HCT116 (cell line): Measurements from ENCODE around the gene ERC2. TPM values are rescaled to one million over a fixed set of nuclear protein-coding genes. Genes with fewer than 3 reads are reported as not detected.

Source experiments
- ATAC-seq: fragments of 200-7000 bp; cut with Tn5 transposase; 2 replicates; pipeline ENCODE4 v1.9.1; 2020; ENCODE audit warnings: mild to moderate bottlenecking, moderate library complexity
- BruUV-seq: library from RNA; stranded (reverse); fragments of 400-500 nt; replicated peaks from 2 replicates; lab custom pipeline; 2021; lab: Mats Ljungman, UMichigan
- CTCF ChIA-PET: fragments of 300-600 bp; sonication (Branson Sonifier 250); formaldehyde crosslinking; loops from one replicate; lab custom pipeline; 2021; ENCODE audit warnings: antibody characterized with exemption; lab: Charles Lee
- POLR2A ChIA-PET: fragments of 300-600, 350-600 bp; sonication (Branson Sonifier 250); formaldehyde crosslinking; loops from one replicate; lab custom pipeline; 2021; ENCODE audit warnings: antibody characterized with exemption; lab: Charles Lee
- RAD21 ChIA-PET, 2 experiments: fragments of 300-600 bp; sonication (Branson Sonifier 250); formaldehyde crosslinking; loops; one replicate each; lab custom pipeline; 2023; ENCODE audit warnings: low total read pairs in 2 of 2; ENCODE audit not compliant: uncharacterized antibody in 2 of 2, unreplicated experiment in 2 of 2, low non-redundant PET in 1 of 2; lab: Charles Lee
- DNase-seq: peaks from one replicate; pipeline ENCODE4 v3.0.0-alpha.2; 2010; ENCODE audit warnings: low read depth, low spot score
- H2AFZ ChIP-seq: fragments of 200-600 bp; shearing (Covaris generic), sonication (generic); 2 replicates; pipeline ENCODE4 v1.6.1; 2017; ENCODE audit warnings: low read depth, mixed run types, mixed read lengths, antibody characterized with exemption, low read length; ENCODE audit not compliant: poor library complexity, severe bottlenecking
- H3K27ac ChIP-seq: 2 replicates; pipeline ENCODE4 v1.5.1; 2012; ENCODE audit warnings: low read depth, low read length
- H3K27me3 ChIP-seq: fragments of 200-600 bp; sonication (generic); 2 replicates; pipeline ENCODE4 v1.6.1; 2016; ENCODE audit warnings: mixed run types, low read length, mixed read lengths; ENCODE audit not compliant: insufficient read depth
- H3K36me3 ChIP-seq, 2 experiments: fragments of 200-500 bp in 1 of 2; fragments of 200-600 bp in 1 of 2; sonication (Bioruptor generic) in 1 of 2; sonication (generic) in 1 of 2; 2 replicates each; pipeline versions ENCODE4 v1.5.1 to v1.6.1; 2014 to 2016; ENCODE audit warnings: low read length in 2 of 2, inconsistent platforms in 1 of 2, mixed read lengths in 1 of 2, mixed run types in 1 of 2; ENCODE audit not compliant: insufficient read depth in 2 of 2, control insufficient read depth in 1 of 2
- H3K4me1 ChIP-seq, 2 experiments: fragments of 200-600 bp in 1 of 2; sonication (generic) in 1 of 2; 2 replicates each; pipeline versions ENCODE4 v1.5.1 to v1.6.1; 2012 to 2017; ENCODE audit warnings: low read length in 2 of 2, inconsistent platforms in 1 of 2, mild to moderate bottlenecking in 1 of 2, mixed read lengths in 1 of 2, mixed run types in 1 of 2, moderate library complexity in 1 of 2; ENCODE audit not compliant: insufficient read depth in 2 of 2, control insufficient read depth in 1 of 2
- H3K4me2 ChIP-seq: fragments of 200-600 bp; sonication (generic); 2 replicates; pipeline ENCODE4 v1.6.1; 2017; ENCODE audit warnings: mixed run types, low read length, mixed read lengths
- H3K4me3 ChIP-seq, 2 experiments: fragments of 200-600 bp in 1 of 2; sonication (generic) in 1 of 2; replicated peaks in 1 of 2; 2 replicates each; pipeline ENCODE4 v1.5.1; 2011 to 2016; ENCODE audit warnings: low read length in 2 of 2, control low read depth in 1 of 2, low read depth in 1 of 2, mild to moderate bottlenecking in 1 of 2, mixed read lengths in 1 of 2, mixed run types in 1 of 2
- H3K79me2 ChIP-seq: fragments of 200-600 bp; sonication (generic); 2 replicates; pipeline ENCODE4 v1.6.1; 2017; ENCODE audit warnings: mild to moderate bottlenecking, mixed run types, low read length, moderate library complexity, mixed read lengths; ENCODE audit not compliant: insufficient read depth
- H3K9ac ChIP-seq: fragments of 200-600 bp; sonication (generic); 2 replicates; pipeline ENCODE4 v1.6.1; 2016; ENCODE audit warnings: low read length, mixed read lengths
- H3K9me2 ChIP-seq: fragments of 200-600 bp; sonication (generic), shearing (Covaris generic); 2 replicates; pipeline ENCODE4 v1.6.1; 2017; ENCODE audit warnings: mixed run types, mild to moderate bottlenecking, moderate library complexity; ENCODE audit not compliant: insufficient read depth
- H3K9me3 ChIP-seq, 2 experiments: fragments of 200-500 bp in 1 of 2; fragments of 200-600 bp in 1 of 2; sonication (Bioruptor generic) in 1 of 2; sonication (generic) in 1 of 2; 2 replicates each; pipeline ENCODE4 v1.6.1; 2014 to 2017; ENCODE audit warnings: low read length in 2 of 2, mixed read lengths in 2 of 2, inconsistent platforms in 1 of 2, low read depth in 1 of 2, mild to moderate bottlenecking in 1 of 2, mixed run types in 1 of 2, moderate library complexity in 1 of 2; ENCODE audit not compliant: control insufficient read depth in 1 of 2, insufficient read depth in 1 of 2
- H4K20me1 ChIP-seq: fragments of 200-600 bp; sonication (generic), shearing (Covaris generic); 2 replicates; pipeline ENCODE4 v1.6.1; 2017; ENCODE audit warnings: mixed run types, mild to moderate bottlenecking, moderate library complexity; ENCODE audit not compliant: insufficient read depth
- CBX3 ChIP-seq: IDR thresholded peaks from 2 replicates; pipeline ENCODE4 v1.6.1; 2012; ENCODE audit warnings: low read depth
- CEBPB ChIP-seq: IDR thresholded peaks from 2 replicates; pipeline ENCODE4 v1.6.1; 2012; ENCODE audit warnings: low read depth
- CTCF ChIP-seq, 3 experiments: fragments of 200-600 bp in 1 of 3; sonication (generic) in 1 of 3; IDR thresholded peaks in 2 of 3; conservative IDR thresholded peaks in 1 of 3; 2 replicates each; pipeline ENCODE4 v1.5.1; 2012 to 2017; ENCODE audit warnings: low read depth in 2 of 3, low read length in 2 of 3, antibody characterized with exemption in 1 of 3, borderline replicate concordance in 1 of 3, control low read depth in 1 of 3, mild to moderate bottlenecking in 1 of 3, mixed read lengths in 1 of 3, mixed run types in 1 of 3, moderate library complexity in 1 of 3; ENCODE audit not compliant: insufficient read depth in 1 of 3
- EZH2 ChIP-seq: fragments of 200-600 bp; sonication (generic); IDR thresholded peaks from 2 replicates; pipeline ENCODE4 v1.6.1; 2017; ENCODE audit warnings: antibody characterized with exemption, mixed run types
- FOSL1 ChIP-seq: IDR thresholded peaks from 2 replicates; pipeline ENCODE4 v1.6.1; 2012; ENCODE audit warnings: low read depth
- POLR2A ChIP-seq: IDR thresholded peaks from 2 replicates; pipeline ENCODE4 v1.7.0; 2011; ENCODE audit warnings: borderline replicate concordance; ENCODE audit not compliant: insufficient read depth, insufficient read length; ENCODE audit errors: extremely low read depth
- POLR2AphosphoS5 ChIP-seq: IDR thresholded peaks from 2 replicates; pipeline ENCODE4 v1.6.1; 2011; ENCODE audit warnings: mild to moderate bottlenecking, low read depth, low read length, moderate library complexity
- SIN3A ChIP-seq: IDR thresholded peaks from 2 replicates; pipeline ENCODE4 v1.6.1; 2012; ENCODE audit warnings: low read depth
- SP1 ChIP-seq: IDR thresholded peaks from 2 replicates; pipeline ENCODE4 v1.6.1; 2012; ENCODE audit warnings: low read depth
- SRF ChIP-seq: IDR thresholded peaks from 2 replicates; pipeline ENCODE4 v1.6.1; 2012; ENCODE audit warnings: low read depth
- YY1 ChIP-seq: IDR thresholded peaks from 2 replicates; pipeline ENCODE4 v1.6.1; 2011; ENCODE audit warnings: low read length, low read depth, moderate library complexity, mild to moderate bottlenecking; ENCODE audit not compliant: insufficient replicate concordance; ENCODE audit errors: extremely low read depth
- intact Hi-C: fragments of 100-400 bp; cut with micrococcal nuclease; formaldehyde crosslinking; loops from 2 replicates; pipeline ENCODE4 v1.10.0; 2022
- total RNA-seq: library from RNA; stranded (reverse); gene quantifications from one replicate; pipeline ENCODE4 v1.2.1, GENCODE V29; 2021; ENCODE audit not compliant: unreplicated experiment
- TF ChIP-seq, protein P1 (sequence below): IDR thresholded peaks from 2 replicates; pipeline ENCODE4 v1.6.1; 2012
- TF ChIP-seq, protein P2 (sequence below): IDR thresholded peaks from 2 replicates; pipeline ENCODE4 v1.6.1; 2012
- TF ChIP-seq, protein P3 (sequence below): IDR thresholded peaks from 2 replicates; pipeline ENCODE4 v1.6.1; 2012; ENCODE audit warnings: low read depth

Gene ERC2
- total RNA-seq, 1 experiment from 2014 or later: not detected

GRCh38 chr3:55690177-55690576 is 778.1 kb downstream of the ERC2 start:
- H3K27ac ChIP-seq: no peak overlapping the region
- no peak overlapping the region for H2AFZ ChIP-seq
- intact Hi-C loops: no loop called here
- no peaks in the 10 kb centered on the region for H3K79me2 ChIP-seq
- no peaks in the 10 kb centered on the region for H3K36me3 ChIP-seq
- POLR2A ChIA-PET: no interaction called here
- H3K9ac ChIP-seq: no peak overlapping the region
- H3K4me1 ChIP-seq: no peaks in the 10 kb centered on the region
- no peaks in the 10 kb centered on the region for H3K9me2 ChIP-seq
- no peak overlapping the region for H3K4me2 ChIP-seq
- H3K9me3 ChIP-seq: peaks cover 3 to 12% of the 10 kb centered on the region in 2 experiments; a peak in 2 of 4 replicates
- RAD21 ChIA-PET: no interaction called here
- H3K4me3 ChIP-seq: no peak overlapping the region
- no peak for TF ChIP-seq EZH2
- no peak for TF ChIP-seq FOSL1
- TF ChIP-seq POLR2A: no peak
- TF ChIP-seq SP1: no peak
- TF ChIP-seq, protein P1, sequence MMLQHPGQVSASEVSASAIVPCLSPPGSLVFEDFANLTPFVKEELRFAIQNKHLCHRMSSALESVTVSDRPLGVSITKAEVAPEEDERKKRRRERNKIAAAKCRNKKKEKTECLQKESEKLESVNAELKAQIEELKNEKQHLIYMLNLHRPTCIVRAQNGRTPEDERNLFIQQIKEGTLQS: no peak
- TF ChIP-seq YY1: no peak
- TF ChIP-seq POLR2AphosphoS5: no peak
- TF ChIP-seq, all 23 proteins: peak for 0
- CTCF ChIA-PET: no interaction called here
- ATAC-seq: no peak
- no peak for DNase-seq
- Histone ChIP-seq H4K20me1 (no peaks in the 10 kb centered on the region), H3K27me3 (no peaks in the 10 kb centered on the region)
- no TSS peak for BruUV-seq

DNA sequence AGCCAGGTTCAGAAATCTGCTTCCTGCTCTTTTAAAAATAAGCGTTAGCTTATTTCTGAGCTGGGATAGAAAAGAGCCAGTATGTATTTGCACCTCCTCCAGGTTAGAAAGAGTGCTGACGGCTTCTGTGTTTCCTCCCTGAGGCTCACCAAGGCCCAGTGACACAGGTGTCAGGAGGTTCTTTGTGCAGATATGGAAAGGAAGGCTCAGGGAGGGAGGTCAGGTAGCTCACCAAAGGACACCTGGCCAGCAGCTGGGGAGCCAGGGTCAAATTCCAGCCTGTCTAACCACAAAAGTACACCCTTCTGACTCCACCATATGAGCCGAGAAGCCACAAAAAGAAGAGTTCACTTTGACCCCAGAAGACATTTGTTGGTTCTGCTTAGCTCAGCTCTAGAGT is 780.1 kb downstream of the ERC2 start:
- no peak overlapping the region for H2AFZ ChIP-seq
- RAD21 ChIA-PET: no interaction called here
- DNase-seq: no peak
- H3K9me2 ChIP-seq: no peaks in the 10 kb centered on the region
- intact Hi-C loops: no loop called here
- H3K27ac ChIP-seq: no peak overlapping the region
- no peak overlapping the region for H3K9ac ChIP-seq
- no peaks in the 10 kb centered on the region for H3K27me3 ChIP-seq
- POLR2A ChIA-PET: no interaction called here
- CTCF ChIA-PET: no interaction called here
- no TSS peak for BruUV-seq
- H3K36me3 ChIP-seq: no peaks in the 10 kb centered on the region
- H3K9me3 ChIP-seq: peaks cover 3 to 12% of the 10 kb centered on the region in 2 experiments; a peak in 2 of 4 replicates
- H3K4me1 ChIP-seq: no peaks in the 10 kb centered on the region
- H3K4me2 ChIP-seq: no peak overlapping the region
- no peaks in the 10 kb centered on the region for H3K79me2 ChIP-seq
- H3K4me3 ChIP-seq: no peak overlapping the region
- ATAC-seq: no peak
- no peaks in the 10 kb centered on the region for H4K20me1 ChIP-seq
- TF ChIP-seq, protein P2, sequence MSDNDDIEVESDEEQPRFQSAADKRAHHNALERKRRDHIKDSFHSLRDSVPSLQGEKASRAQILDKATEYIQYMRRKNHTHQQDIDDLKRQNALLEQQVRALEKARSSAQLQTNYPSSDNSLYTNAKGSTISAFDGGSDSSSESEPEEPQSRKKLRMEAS: no peak
- TF ChIP-seq CTCF (IDR thresholded peaks at IDR 0.05 in 2 of 3, conservative IDR thresholded peaks at IDR 0.05 in 1 of 3; ENCODE audit: borderline replicate concordance in 1 of 3, insufficient read depth in 1 of 3, low read depth in 2 of 3, low read length in 2 of 3) (no peak), CEBPB (no peak), SRF (no peak), SIN3A (no peak), CBX3 (no peak)
- TF ChIP-seq, protein P1: no peak
- TF ChIP-seq, protein P3, sequence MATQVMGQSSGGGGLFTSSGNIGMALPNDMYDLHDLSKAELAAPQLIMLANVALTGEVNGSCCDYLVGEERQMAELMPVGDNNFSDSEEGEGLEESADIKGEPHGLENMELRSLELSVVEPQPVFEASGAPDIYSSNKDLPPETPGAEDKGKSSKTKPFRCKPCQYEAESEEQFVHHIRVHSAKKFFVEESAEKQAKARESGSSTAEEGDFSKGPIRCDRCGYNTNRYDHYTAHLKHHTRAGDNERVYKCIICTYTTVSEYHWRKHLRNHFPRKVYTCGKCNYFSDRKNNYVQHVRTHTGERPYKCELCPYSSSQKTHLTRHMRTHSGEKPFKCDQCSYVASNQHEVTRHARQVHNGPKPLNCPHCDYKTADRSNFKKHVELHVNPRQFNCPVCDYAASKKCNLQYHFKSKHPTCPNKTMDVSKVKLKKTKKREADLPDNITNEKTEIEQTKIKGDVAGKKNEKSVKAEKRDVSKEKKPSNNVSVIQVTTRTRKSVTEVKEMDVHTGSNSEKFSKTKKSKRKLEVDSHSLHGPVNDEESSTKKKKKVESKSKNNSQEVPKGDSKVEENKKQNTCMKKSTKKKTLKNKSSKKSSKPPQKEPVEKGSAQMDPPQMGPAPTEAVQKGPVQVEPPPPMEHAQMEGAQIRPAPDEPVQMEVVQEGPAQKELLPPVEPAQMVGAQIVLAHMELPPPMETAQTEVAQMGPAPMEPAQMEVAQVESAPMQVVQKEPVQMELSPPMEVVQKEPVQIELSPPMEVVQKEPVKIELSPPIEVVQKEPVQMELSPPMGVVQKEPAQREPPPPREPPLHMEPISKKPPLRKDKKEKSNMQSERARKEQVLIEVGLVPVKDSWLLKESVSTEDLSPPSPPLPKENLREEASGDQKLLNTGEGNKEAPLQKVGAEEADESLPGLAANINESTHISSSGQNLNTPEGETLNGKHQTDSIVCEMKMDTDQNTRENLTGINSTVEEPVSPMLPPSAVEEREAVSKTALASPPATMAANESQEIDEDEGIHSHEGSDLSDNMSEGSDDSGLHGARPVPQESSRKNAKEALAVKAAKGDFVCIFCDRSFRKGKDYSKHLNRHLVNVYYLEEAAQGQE: no peak
